ENCODE measurements around the gene RUBCN.
"Not testable (repeated sequence)": the region's sequence is repeated elsewhere in the genome, so short reads cannot be mapped to it uniquely, and the experiment has no call there.

Gene RUBCN

DNA sequence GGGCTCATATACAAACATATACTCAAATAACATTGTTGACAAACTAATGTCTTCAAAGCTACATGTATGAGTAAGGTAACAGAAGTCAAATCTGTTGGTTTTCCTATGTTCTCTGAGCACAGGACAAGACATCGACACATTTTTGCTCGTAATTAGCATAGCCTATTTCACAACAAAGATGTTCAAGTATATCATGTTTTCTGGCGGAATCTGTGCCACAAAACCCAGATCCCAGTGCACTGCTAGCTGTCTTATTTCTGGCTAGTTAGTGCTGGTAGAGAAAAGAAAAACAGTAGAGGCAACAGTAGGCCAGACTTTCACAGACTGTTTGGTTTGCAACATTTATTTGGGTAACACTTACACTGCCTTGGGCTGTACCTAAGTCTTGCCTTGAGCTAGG is 51.2 kb downstream of the RUBCN start:
- no peak for DNase-seq (ENCODE audit: low spot score)

GRCh38 chr3:197683191-197683590 is 53.5 kb downstream of the RUBCN start:
- DNase-seq (ENCODE audit: low spot score): no peak

- DNase-seq (ENCODE audit: low spot score): no peak
Observed at GRCh38 chr3:197682713-197683112, 54.0 kb downstream of the RUBCN start.

GRCh38 chr3:197680955-197681521 is 55.7 kb downstream of the RUBCN start:
- no peak for DNase-seq (ENCODE audit: low spot score)

GRCh38 chr3:197675951-197676350 is 60.8 kb downstream of the RUBCN start:
- no peak for DNase-seq (ENCODE audit: low spot score)

- DNase-seq (ENCODE audit: low spot score): no peak
Observed at GRCh38 chr3:197675563-197675860, 61.2 kb downstream of the RUBCN start.

- peak; percentile 56 for DNase-seq (ENCODE audit: low spot score)
Observed at GRCh38 chr3:197674741-197675562, 61.8 kb downstream of the RUBCN start.

DNA sequence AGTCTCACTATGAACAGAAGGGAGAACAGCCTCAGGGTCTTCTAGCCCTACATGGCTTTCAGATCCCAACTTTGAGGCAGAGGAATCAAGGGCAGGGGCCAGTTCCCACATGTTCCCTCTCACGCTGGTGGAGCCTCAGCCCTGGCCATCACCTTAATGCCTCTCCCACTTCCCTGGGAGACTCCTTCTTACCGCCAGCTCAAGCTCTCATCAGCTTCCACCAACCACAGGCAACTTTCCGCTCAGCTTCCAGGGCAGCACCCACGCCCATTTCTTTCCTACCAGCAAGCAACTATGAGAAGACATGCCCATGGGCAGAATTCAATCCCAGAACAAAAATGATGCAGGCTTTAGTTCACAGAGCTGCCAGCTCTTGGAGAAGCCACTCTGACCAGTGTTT is 63.5 kb downstream of the RUBCN start:
- DNase-seq (ENCODE audit: low spot score): no peak

DNA sequence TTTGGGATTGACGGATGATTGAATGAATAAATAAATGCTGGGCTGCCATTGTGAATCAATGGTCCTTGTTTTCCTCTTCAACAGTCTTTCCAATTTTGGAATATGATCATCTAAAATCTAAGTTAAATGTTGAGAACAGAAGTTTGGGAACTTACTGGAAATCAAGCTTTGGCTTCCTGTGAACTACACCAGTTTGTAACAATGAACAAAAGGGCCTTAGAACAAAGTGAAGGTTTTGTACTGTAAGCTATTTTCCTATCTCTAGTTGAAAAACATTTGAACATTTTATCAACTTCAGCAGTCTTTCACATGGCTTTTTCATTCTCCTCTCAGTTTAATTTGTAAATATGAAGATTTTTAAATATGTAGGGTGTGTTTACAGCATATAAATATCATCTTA is 66.3 kb downstream of the RUBCN start:
- DNase-seq (ENCODE audit: low spot score): no peak

DNA sequence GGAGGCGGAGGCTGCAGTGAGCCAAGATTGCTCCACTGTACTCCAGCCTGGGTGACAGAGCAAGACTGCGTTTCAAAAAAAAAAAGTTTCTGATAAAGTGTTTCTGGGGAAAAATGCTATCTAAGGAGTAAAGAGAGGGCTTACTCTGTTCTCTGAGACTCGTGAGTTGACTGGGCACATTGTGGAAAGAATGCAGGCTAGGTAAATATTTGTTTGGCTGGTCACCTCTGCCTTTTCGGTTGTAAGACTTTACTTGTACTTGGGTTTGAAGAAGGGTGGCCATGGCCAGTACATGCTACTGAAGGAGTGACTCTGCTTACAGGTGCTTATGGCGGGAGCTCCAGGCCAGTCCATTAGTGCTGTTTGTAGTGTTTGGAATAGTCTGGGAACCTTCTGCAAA is 68.7 kb downstream of the RUBCN start:
- no peak for DNase-seq (ENCODE audit: low spot score)

DNA sequence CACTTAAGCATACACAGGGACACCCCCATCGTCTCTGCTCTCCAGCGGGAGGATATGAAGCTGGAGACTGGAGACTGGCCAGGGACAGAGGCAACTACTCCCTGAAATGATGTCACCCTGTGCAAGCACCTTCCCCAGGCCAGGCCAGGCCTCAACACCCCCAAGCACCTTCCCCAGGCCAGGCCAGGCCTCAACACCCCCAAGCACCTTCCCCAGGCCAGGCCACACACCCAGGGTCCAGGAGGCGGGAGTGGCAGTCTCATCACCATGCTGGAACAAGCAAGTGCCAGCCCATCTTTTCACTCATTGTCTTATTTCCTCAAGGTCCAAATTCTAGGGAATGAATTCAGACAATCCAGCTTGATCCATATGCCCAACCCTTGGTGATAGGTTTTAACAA is 69.4 kb downstream of the RUBCN start:
- DNase-seq (ENCODE audit: low spot score): not testable (repeated sequence)

DNA sequence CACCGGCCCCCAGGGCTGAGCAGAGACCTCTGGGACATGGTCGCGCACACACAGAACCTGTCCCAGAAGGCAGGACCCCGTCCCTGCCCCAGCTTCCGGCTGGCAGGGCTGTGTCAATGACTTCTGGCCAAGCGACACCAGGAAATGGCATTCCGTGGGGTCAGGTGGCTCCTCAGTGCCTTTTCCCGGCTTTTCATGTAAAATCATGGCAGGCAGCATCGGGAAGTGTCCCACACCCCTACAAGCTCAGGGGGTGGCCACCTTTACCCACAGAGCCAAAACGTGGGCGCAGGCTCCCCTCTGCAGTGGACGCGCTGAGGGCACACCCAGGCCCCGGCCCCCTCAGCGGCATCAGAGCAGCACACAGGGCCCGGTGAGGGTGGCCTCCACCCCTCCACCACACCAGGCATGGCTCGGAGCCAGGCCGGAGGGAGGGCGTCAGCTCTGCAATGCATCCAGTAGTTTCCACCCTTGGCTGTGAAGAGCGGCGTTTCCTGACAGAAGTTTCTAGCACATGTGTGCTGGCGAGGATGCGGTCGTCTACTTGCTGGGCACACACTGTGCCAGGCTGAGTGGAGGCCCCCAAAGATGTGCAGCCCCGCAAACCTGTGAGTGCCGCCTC is 70.4 kb downstream of the RUBCN start:
- DNase-seq (ENCODE audit: low spot score): not testable (repeated sequence)

GRCh38 chr3:197665549-197665948 is 71.2 kb downstream of the RUBCN start:
- not testable (repeated sequence) for DNase-seq (ENCODE audit: low spot score)

DNA sequence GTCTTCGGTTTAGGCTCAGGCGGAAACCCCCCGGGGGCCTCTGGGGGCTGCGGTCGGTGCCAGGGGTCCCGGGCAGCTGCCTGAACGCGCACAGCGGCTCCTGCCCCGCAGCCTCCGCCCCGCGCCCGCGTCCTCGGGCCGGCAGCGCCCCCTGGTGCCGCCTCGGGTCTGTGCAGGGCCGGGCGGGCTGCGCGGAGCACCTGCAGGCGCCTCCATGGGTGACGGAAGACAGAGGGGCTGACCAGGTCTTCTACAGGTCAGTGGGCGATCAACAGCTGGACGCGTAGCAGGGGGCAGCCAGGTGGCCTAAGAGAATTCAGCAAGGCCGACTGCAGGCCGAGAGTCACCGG is 71.6 kb downstream of the RUBCN start:
- DNase-seq (ENCODE audit: low spot score): not testable (repeated sequence)

GRCh38 chr3:197664414-197665141 is 72.1 kb downstream of the RUBCN start:
- not testable (repeated sequence) for DNase-seq (ENCODE audit: low spot score)

DNA sequence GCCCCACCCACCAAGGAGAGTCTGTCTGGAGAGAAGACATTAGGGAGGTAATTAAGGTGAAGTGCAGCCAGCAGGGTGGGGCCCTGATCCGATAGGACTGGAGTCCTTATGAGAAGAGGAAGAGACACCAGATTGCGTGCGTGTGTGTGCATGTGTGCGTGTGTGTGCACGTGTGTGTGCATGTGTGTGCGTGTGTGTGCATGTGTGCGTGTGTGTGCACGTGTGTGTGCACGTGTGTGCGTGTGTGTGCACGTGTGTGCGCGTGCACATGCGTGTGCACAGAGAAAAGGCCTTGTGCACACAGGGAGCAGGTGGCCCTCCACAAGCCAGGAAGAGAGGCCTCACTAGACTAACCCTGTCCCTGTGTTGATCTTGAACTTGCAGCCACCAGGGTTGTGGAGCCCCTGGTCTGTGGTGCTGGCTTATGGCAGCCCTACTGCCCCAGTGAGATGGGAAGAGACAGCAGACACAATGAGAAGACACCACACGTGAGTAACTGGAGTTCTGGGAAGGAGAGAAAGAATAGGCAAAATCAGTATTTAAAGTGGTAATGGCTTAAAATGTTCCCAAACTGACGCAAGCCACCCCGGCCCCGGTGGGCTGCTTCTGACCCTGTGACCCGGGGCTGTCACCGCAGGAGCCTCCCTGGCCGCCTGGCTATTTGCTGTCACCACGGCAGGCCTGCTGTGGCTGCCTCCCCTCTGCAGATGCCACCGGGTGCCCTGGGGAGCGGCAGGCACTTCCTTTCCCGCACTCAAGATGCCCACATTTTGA is 73.2 kb downstream of the RUBCN start:
- not testable (repeated sequence) for DNase-seq (ENCODE audit: low spot score)

GRCh38 chr3:197662352-197662751 is 74.4 kb downstream of the RUBCN start:
- not testable (repeated sequence) for DNase-seq (ENCODE audit: low spot score)

GRCh38 chr3:197661874-197662273 is 74.8 kb downstream of the RUBCN start:
- not testable (repeated sequence) for DNase-seq (ENCODE audit: low spot score)

DNA sequence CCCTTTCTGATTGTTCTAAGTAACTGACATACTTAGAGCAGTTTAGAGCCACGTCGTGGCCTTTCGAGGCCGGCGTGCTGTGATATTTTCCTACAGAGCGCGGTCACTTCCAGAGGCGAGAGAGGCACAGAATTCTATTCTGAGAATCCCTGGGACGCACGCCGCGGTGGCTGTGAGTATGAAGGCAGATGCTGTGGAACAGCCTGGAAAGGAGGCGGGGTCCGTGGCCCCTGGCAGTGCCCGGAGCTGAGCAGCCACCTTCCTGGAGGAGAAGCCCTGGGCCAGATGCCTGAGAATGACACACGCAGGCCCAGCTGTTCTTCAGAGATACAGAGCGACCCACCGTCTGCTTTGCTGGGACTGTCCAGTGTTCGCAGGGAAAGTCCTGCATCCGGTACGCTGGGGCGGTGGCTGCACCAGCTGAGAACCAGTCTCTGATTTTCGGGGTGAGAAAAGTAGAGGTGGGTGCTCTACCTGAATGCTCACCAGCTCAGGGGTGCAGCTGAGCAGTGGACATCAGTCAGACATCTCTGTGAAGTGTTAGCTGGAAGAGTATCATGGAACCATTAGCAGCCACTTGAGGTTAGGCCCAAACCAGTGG is 75.4 kb downstream of the RUBCN start:
- not testable (repeated sequence) for DNase-seq (ENCODE audit: low spot score)

- DNase-seq (ENCODE audit: low spot score): not testable (repeated sequence)
Observed at GRCh38 chr3:197659701-197660100, 77.0 kb downstream of the RUBCN start.

DNA sequence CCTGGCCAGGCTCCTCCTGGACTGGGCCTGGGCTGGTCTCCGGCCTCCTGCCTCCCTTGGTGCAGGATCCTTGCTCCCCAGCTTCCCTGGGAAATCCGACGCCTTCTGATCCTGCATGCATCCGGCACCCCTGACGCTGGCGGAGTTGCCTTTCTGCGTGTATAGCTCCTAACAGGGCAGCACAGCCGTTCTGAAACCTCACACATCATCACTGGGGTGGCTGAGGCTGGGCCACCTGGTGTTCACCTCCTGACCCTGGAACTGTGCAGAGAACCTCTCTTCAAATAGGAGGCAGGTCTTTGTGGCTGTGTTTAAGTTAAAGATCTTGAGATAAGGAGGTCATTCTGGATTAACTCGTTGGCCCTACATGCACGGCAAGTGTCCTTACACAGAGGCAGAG is 77.6 kb downstream of the RUBCN start:
- DNase-seq (ENCODE audit: low spot score): not testable (repeated sequence)

- not testable (repeated sequence) for DNase-seq (ENCODE audit: low spot score)
Observed at GRCh38 chr3:197658706-197659105, 78.0 kb downstream of the RUBCN start.

All from germinal center (tissue), 1 donor.